ENCODE measurements around the gene COMMD7.

Gene COMMD7

GRCh38 chr20:32743237-32744112 lies at the start of gene COMMD7:
Gene COMMD7 (minus strand): TSS chr20:32743467. CDS start chr20:32743391, 76 bp downstream.
- no peak for DNase-seq (ENCODE audit: low read depth)

- no peak for DNase-seq (ENCODE audit: low read depth)
Observed at GRCh38 chr20:32792731-32793458, 49.6 kb upstream of the COMMD7 start.

DNA sequence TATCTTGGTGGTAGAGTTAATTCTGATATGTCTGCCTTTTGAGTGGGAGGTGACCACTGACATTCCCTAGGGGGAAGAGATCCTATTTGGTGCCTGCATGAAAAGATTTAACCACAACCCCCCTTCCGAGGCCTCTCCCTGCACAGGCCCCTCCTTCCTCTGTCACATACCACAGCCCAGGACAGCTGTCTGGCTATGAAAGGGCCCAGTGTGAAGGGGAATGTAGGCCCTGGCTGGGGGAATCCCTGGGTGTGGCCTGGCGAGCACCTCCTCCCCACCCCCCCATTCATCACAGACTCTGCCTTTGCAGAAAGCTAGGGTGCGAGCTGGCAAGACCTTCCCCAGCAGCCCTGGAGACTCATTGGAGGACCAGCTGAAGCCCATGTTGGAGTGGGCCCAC lies 49.0 kb upstream of the COMMD7 start:
- DNase-seq (ENCODE audit: low read depth), result no peak

GRCh38 chr20:32790751-32791057 lies 47.4 kb upstream of the COMMD7 start:
- DNase-seq (ENCODE audit: low read depth), result no peak

GRCh38 chr20:32789896-32790750 lies 46.9 kb upstream of the COMMD7 start:
- peak; percentile 51 for DNase-seq (ENCODE audit: low read depth)

GRCh38 chr20:32787168-32787567 lies 43.9 kb upstream of the COMMD7 start:
- no peak for DNase-seq (ENCODE audit: low read depth)

GRCh38 chr20:32786059-32786760 lies 42.9 kb upstream of the COMMD7 start:
- no peak for DNase-seq (ENCODE audit: low read depth)

- no peak for DNase-seq (ENCODE audit: low read depth)
Observed at GRCh38 chr20:32784369-32785080, 41.3 kb upstream of the COMMD7 start.

DNA sequence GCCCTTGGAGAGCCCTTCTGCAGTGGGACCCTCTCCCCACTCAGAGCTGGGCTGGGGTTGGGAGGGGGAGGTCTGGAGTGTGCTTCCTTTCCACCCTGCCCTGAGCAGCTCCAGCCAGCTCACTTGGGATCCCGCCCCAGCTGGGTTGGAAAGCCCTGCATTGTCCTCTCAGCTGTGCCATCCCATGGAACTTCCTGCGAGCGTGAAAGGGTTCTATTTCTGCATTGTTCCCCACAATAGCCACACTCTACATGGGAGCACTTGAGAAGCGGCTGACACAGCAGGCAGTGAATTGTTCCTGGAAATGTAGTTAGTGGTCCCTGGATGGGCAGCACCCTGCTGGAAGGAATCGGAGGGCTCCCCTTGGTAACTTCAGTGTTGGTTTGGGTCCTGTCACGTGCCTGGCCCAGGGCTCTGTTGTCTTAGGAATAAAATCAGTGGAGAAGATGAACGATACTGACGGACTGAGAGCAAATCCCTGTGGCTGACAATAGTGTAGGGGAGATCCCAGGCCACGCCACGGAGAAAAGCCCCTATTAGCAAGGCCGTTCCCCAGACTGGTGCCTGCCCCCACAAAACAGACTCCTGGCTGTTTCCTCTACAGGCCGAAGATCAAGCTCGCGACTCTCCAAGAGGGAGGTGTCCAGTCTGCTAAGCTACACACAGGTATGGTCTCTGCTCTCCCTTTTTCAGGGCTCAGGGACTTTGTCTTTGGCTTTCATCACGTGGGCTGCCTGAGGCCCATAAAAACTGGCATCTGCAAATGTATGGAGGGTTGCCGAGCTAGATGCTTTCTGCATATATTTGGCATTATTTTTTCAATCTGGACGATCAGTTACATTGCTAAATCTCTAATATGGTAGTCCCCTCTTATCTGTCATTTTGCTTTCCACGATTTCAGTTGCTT lies 37.7 kb upstream of the COMMD7 start:
- DNase-seq (ENCODE audit: low read depth), result no peak

GRCh38 chr20:32780278-32780677 lies 37.0 kb upstream of the COMMD7 start:
- no peak for DNase-seq (ENCODE audit: low read depth)

GRCh38 chr20:32779500-32780211 lies 36.4 kb upstream of the COMMD7 start:
- no peak for DNase-seq (ENCODE audit: low read depth)

DNA sequence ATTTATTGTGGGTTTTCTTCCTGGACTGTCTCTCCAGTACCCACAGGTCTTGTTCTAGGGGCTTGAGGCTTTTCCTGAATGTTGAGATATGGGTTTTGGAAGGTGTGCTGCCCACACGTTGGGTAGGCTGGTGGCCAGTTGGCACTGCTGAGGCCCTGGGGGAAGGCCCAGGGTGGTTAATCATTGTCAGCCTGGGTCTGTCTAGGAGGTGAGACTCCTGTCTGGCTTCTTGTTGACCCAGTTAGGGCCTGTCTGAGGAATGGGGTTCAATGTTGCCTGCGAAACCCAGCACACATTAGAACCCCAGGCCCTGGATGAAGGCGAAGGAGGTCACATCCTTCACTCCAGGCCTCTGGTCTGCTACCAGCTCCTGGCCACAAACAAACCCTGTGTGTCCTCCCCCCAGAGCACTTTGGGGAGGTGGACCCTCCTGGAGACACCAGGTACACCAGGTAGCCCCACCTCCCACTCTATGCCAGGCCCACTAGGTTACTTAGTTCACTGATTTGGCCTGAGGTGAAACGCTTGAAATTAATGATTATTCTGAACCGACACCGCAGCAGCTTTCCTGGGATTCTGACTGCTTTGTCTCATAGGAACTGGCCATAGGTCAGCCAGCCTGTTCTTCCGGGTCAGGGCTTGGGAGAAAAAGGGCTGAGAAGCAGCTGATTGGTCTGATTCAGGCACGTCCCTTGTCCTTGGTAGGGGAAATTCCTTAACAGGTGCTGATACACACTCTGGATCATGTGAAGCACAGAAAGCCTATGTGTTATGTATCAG lies 34.1 kb upstream of the COMMD7 start:
- DNase-seq (ENCODE audit: low read depth), result no peak

- no peak for DNase-seq (ENCODE audit: low read depth)
Observed at GRCh38 chr20:32775336-32775991, 32.2 kb upstream of the COMMD7 start.

DNA sequence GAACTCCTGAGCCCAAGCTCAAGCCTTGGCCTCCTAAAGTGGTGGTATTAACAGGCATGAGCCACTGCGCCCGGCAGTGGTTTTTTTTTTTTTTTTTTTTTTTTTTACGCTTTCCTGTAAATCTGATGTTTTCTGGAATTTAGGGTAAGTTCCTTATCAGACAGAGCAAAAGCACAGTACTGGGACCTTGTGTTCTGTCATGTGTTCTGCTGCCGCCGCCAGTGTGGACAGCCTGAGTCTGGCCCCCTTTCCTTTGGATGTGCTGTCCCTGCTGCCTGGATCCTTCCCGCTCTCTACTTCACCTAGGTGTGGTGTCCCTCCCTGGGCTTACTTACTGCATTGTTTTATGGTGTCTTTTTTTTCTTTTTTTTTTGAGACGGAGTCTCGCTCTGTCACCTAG lies 30.6 kb upstream of the COMMD7 start:
- DNase-seq (ENCODE audit: low read depth), result no peak

GRCh38 chr20:32773223-32773622 lies 30.0 kb upstream of the COMMD7 start:
- DNase-seq (ENCODE audit: low read depth), result no peak

GRCh38 chr20:32772046-32772445 lies 28.8 kb upstream of the COMMD7 start:
- DNase-seq (ENCODE audit: low read depth), result no peak

DNA sequence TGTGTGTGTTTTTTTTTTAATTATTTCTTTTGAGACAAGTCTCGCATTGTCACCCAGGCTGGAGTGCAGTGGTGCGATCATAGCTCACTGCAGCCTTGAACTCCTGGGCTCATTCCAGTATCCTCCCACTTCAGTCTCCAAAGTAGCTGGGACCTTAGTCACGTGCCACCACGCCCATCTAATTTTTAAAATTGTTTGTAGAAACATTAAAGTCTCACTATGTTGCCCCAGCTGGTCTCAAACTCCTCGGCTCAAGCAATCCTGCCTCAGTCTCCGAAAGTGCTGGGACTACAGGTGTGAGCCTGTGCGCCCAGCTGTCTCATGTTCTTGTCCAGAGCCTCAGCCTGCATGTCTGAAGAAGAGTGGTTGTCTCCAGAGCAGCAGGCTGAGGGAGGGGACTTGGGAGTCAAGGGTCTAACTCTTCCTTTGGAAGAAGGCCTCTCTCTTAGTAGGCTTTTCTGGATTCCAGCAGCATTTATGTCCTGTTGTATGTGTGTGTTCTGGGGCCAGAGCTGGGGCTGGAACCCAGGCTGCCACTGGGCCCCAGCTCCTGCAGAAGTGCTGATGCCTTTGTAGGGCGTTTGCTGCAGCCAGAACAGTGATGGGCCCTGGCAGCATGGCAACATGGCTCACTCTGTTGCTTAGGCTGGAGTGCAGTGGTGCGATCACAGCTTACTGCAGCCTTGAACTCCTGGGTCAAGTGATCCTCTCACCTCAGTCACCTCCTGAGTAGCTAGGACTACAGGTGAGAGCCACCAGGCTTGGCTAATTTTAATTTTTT lies 24.3 kb upstream of the COMMD7 start:
- DNase-seq (ENCODE audit: low read depth), result no peak
